DMS 273 treated with DMSO at 0.1 percent for 48 hours (cell line): Measurements from ENCODE around the gene GNB1L.
"Not testable (repeated sequence)": the region's sequence is repeated elsewhere in the genome, so short reads cannot be mapped to it uniquely, and the experiment has no call there.

Experiments used
- DNase-seq: peaks from one replicate; lab custom pipeline; 2025; lab: John Stamatoyannopoulos, UW

Gene GNB1L

GRCh38 chr22:19888131-19888746, 33.6 kb upstream of the GNB1L start:
- DNase-seq, result no peak

DNA sequence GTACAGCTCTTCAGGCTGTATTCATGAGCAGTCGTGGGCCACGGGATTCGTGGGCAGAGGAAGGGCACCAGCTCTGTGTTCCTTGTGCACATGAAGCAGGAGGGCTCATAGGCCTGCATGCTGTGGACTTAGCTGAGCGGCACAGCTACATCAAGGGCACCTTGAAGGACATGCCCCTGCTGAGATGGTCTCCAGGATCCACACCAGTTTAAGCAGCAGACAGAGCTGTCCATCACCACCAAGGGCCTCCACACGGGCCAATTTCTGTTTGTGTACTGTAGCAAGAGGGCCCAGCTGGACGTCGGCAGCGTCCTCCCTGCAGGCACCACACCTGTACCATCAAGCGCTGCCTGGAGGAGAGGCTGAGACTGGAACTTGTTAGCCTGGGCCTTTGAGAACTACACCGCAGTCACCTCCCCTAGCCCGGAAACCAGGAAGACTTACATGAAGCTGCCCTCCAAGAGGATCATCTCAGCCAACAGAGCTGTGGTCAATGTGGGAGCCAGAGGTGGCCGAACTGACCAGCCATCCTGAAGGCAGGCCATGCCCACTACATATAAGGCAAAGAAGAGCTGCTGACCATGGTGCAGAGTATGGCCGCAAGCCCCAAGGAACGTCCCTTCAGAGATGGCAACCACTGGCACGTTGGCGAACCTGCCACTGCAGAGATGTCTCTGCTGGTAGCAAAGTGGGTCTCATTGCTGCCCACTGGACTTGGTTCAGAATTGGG, 32.7 kb upstream of the GNB1L start:
- no peak for DNase-seq

- DNase-seq, result no peak
These were observed 32.1 kb upstream of the GNB1L start for GRCh38 chr22:19886605-19887255.

- DNase-seq, result no peak
These were observed 31.3 kb upstream of the GNB1L start for GRCh38 chr22:19885841-19886592.

DNA sequence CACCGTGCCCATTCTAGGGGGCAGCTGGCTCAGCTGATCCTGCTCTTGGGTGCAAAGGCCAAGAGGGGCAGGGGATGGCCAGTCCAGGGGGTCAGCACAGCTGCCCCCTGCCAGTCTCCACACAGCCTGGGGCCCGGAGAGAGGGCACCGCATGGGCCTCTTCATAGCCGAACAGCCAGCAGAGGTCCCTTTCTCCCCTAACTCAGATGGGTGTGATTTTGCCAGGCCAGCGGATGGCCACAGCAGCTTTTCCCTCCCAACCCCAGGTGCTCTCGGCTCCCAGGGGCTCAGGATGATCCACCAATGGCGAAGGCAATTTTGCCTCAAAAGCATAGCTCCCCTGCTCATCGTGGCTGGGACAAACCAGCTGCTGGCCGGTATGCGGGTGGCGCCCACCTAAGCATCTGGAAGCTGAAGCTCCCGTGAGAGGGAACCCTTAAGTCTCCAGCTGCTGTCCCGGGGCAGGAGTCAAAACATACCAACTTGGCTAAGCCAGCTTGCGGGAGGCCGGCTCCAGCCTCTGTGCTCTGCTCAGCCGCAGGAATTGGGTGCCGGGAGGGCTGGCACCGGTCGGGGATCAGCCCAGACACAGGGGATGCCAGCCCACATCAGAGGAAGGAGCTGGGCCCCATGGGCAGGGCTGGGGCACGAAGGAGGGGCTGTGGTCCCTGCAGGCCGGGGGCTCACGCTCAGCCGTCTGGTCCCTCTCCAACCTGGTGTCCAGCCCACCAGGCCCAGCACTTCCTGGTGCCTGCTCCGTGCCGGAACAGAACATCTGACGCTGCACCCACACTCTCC, 30.5 kb upstream of the GNB1L start:
- DNase-seq, result no peak

DNA sequence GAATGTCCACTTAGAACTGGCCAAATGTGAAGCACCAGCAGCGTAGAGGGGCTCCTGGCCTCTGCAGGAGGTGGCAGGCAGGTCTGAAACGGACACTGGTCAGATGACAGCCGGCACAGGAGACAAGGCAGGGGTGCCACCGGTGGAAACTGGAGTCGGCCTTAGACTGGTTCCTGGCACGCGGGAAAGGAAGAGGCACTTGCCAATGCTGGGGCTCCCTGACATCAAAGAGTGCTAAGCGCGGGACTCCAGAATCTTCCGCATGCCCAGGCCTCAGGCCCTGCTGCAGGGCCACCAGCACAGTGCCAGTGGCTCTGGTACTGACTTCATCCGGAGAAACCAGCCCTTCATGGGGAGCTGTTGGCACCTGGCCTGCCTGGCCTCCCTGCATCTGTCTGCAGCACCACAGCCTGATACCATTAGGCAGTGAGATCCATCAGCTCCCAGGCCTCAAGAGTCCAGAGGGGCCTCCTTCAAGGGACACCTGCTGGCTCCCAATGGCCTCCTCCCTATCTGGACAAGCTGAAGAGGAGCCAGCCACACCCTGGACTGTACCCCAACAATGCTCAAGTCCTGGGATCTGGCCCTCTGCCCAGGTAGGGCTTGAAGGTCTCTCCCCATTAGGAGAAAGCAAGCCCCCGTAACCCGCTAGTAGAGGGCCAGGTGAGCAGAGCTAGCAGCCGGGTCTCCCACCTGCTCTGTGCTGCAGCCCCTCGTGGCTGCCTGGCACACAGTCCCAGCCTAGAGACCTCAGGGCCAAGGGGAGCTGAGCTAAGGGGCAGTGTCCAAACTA, 29.7 kb upstream of the GNB1L start:
- DNase-seq, result no peak

- not testable (repeated sequence) for DNase-seq
These were observed 28.8 kb upstream of the GNB1L start for GRCh38 chr22:19883446-19883845.

DNA sequence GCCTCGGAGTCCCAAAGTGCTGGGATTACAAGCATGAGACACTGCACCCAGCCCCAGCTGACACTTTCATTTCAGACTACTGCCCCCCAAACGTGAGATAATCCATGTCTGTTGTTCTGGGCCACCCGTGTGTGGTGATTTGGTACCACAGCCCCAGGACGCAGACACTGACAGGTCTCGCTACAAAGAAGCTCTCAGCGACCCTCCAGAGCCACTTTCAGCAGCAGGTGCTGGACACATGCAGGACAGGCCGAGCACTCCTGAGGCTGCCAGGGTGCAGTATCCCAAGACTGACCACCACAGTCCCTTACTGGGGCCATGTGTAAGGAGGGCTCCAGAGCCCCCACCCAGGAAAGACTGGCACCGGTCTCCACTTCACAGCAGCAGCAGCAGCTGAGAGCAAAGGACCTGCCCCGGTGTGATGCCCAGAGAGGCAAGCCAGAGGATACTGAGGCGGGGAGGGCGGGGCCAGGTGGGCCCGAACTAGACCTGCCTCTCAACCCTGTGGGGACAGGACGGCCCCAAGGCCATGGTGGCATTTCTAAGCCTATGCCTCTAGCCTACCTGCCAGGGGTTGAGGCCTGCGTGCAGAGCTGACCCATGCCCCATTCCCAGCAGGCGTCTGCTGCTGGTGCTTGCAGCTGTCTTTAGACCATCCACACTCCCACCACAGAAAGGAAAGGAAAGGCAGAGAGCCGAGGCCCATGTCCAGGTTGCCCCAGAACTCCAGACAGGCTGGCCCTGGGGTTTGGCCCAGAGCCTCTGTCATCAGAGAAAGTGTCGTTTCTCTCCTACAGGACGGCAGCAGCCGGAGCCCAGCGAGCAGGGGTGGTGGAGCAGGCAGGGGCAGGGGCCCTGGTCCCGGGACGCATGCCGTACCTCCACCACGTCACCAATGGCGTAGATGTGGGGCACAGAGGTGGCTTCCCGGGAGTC, 28.0 kb upstream of the GNB1L start:
- no peak for DNase-seq

GRCh38 chr22:19880786-19881569, 26.3 kb upstream of the GNB1L start:
- no peak for DNase-seq

GRCh38 chr22:19879992-19880785, 25.5 kb upstream of the GNB1L start:
- DNase-seq, result no peak

- DNase-seq, result no peak
These were observed 24.9 kb upstream of the GNB1L start for GRCh38 chr22:19879643-19879991.

DNA sequence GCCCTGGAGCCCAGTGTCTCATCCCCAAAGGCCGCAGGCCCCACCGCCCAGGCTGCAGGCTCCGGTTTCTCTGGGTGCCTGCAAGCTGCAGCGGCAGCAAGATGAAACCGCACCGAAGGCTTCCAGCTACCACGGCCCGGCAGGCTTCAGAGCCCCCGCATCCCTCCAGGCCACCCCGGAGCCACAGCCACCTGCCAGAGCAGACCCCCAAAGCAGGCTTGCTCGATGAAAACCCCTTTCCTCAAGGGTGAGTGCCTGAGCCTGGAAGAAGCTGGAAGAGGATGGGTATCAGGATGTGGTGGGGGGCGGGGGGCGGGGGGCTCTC, 24.5 kb upstream of the GNB1L start:
- DNase-seq, result no peak

DNA sequence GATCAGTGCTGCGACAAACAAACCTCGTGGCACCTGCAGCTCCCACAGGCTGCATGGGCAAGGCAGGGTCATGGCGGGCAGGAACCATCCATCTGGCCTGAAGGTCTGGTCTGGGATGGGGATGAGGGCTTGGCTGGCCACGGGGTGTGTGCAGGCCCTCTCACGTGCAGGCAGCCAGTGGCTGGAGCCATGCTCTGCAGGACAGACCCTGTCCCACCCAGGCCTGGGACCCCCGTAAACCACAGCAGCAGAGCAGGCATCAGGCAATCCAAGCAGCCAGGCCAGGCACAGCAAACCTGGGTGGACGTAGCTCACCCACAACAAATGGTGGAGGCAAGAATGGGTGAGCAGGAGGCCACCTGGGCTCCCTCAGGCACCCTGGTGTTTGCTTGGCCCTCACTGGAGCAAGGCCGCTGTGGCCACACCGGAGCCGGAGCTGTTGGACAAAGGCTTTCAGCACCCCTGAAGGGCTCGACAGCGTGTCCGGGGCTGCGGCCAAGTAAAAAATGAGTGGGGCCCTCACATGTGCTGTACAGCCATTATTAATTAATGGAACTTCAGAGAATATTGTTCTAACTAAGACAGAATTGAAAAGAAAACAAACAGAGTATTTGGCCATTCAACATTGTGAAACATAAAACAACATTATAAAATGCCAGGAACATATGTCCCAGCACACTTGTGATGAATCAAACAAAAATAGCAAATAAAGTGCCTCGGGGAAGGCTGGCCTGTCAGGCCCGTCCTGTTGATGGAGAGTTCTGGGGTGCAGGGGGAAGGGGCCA, 24.0 kb upstream of the GNB1L start:
- DNase-seq, result no peak

- DNase-seq, result no peak
These were observed 23.1 kb upstream of the GNB1L start for GRCh38 chr22:19877626-19878339.

- no peak for DNase-seq
These were observed 22.4 kb upstream of the GNB1L start for GRCh38 chr22:19876941-19877625.

DNA sequence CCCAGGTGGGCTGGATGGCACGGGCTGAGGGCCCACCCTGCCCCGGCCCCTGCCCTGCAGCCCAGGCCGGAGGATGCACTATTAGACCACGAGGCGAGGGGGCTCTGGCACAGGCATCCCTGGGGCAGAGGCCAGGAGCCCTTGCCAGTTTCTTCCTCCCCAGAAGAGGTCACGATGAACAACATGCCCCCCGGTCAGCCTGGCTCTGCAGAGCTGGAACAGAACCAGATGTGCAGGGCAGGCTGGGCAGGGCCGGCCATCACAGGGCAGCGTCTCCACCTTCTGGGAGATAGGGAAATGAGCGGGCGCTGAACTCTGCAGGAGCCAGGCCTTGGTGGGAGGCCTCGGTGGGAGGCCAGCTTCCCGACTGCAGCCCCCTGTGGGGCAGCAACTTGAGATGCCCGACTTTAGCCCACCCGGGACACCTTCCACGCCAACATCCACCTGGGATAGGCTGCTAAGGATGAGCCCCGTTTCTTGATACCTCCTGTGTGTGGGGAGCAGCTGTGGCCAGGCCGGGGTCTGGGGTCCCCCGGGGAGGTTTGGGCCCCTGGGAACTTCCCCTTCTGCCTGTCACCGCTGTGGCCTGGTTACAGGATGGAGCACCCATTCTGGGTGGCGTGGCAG, 21.8 kb upstream of the GNB1L start:
- no peak for DNase-seq
